WERI-Rb-1 (cell line): ENCODE results near the gene RHCG.
A peak's percentile ranks its signal among the peaks of the same experiment; 100 is the strongest.

Experiments
- DNase-seq: peaks from one replicate; pipeline ENCODE4 v3.0.0-alpha.2; 2020
- H3K27ac ChIP-seq: fragments of 250-450 bp; sonication (Bioruptor Pico); 2 replicates; pipeline ENCODE4 v1.5.1; 2020; ENCODE audit warnings: mild to moderate bottlenecking, moderate library complexity
- H3K27me3 ChIP-seq: fragments of 250-450 bp; sonication (Bioruptor Pico); 2 replicates; pipeline ENCODE4 v1.5.1; 2021; ENCODE audit warnings: mild to moderate bottlenecking, low read depth, moderate library complexity; ENCODE audit not compliant: insufficient read depth, severe bottlenecking
- H3K36me3 ChIP-seq: fragments of 250-450 bp; sonication (Bioruptor Pico); 2 replicates; pipeline ENCODE4 v1.5.1; 2020; ENCODE audit warnings: mild to moderate bottlenecking, moderate library complexity
- H3K4me3 ChIP-seq: 2 replicates; pipeline ENCODE4 v1.5.1; 2011; ENCODE audit warnings: low read depth, mild to moderate bottlenecking, control low read depth, low read length
- H3K9me3 ChIP-seq: fragments of 250-450 bp; sonication (Bioruptor Pico); 2 replicates; pipeline ENCODE4 v1.5.1; 2021; ENCODE audit warnings: mild to moderate bottlenecking, moderate library complexity; ENCODE audit not compliant: severe bottlenecking
- TF ChIP-seq, protein P1 (sequence below): IDR thresholded peaks from 2 replicates; pipeline ENCODE4 v1.5.1; 2011; ENCODE audit warnings: low read depth, mild to moderate bottlenecking, control low read depth, inconsistent platforms, low read length

The RHCG gene

DNA sequence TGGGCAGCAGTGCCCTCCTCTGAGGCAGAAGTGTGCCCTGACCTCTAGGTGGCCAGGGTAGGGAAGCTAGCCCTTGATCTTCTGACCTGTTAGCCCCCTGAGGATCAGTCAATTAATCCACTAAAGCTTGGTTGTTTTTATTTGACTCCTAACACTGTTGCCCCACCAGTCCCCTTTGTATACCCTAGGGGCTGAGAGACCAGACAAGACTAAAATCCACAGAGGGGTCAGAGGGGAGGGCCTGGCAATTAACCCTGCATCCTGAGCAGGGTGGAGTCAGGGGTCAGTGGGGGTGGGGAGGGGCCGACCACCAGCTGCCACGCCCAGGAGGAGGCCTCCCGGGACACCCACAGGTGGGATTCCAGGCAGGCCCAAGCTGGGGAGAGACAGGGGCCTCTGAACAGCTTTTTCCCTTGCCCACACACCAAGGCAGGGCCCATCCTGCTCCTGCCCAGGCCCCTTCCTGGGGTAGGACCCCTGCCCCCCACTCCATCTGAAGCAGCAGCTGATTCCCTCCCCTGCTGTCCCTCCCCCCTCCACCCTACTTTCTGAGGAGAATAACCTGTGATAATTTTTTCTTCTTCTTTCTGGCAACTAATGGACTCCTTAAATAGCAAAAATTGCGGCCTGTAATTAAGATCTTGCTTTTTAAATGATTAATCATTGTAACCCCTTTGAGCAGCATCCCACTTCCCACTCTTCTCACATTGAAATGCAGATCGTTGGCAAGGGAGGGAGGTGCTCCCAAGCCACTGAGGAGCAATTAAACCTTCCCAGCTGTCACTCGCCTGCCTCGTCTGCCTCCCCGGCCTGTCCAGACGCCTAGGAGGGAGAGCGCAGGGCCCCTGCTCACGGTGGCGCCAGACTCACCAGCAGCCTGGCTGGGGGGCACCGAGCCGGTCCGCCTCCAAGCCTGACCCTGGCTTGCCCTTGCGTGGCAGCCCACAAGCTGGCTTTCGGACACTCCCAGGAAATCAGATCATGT lies 51.9 kb downstream of the RHCG start:
- TF ChIP-seq, protein P1, sequence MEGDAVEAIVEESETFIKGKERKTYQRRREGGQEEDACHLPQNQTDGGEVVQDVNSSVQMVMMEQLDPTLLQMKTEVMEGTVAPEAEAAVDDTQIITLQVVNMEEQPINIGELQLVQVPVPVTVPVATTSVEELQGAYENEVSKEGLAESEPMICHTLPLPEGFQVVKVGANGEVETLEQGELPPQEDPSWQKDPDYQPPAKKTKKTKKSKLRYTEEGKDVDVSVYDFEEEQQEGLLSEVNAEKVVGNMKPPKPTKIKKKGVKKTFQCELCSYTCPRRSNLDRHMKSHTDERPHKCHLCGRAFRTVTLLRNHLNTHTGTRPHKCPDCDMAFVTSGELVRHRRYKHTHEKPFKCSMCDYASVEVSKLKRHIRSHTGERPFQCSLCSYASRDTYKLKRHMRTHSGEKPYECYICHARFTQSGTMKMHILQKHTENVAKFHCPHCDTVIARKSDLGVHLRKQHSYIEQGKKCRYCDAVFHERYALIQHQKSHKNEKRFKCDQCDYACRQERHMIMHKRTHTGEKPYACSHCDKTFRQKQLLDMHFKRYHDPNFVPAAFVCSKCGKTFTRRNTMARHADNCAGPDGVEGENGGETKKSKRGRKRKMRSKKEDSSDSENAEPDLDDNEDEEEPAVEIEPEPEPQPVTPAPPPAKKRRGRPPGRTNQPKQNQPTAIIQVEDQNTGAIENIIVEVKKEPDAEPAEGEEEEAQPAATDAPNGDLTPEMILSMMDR: peak; percentile 37
- Histone ChIP-seq H3K36me3 (no peaks in the 10 kb centered on the region), H3K27me3 (no peaks in the 10 kb centered on the region), H3K4me3 (no peak overlapping the region; the same call in 1 of the 2 replicates), H3K9me3 (no peaks in the 10 kb centered on the region), H3K27ac (peak overlapping the region; percentile 76)
- DNase-seq: peak; percentile 84

DNA sequence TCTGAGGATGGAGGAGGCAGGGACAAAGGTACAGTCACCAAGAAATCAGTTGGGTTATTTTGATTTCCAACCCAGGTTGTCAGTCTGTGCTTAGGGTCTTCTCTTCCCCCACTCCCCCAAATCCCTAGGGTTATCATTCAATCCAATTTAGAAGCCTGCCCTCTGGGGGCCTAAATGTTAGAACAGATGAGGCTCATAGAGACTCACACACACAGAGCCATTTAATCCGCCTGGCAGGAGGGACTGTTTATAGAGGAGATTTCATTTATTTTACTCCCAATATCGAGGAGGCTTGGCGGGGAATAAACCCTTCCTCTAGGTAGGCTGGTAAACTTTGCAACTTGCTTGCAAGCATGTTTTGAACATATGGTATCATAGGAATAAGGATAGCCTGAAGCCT lies 52.8 kb downstream of the RHCG start:
- Histone ChIP-seq H3K27me3 (no peaks in the 10 kb centered on the region), H3K27ac (peak overlapping the region; percentile 76), H3K36me3 (no peaks in the 10 kb centered on the region), H3K4me3 (no peak overlapping the region; the same call in 1 of the 2 replicates), H3K9me3 (no peaks in the 10 kb centered on the region)
- TF ChIP-seq, protein P1: 0 out of 2 replicates have a peak, but pooled peaks have one; percentile 1
- peak; percentile 35 for DNase-seq

DNA sequence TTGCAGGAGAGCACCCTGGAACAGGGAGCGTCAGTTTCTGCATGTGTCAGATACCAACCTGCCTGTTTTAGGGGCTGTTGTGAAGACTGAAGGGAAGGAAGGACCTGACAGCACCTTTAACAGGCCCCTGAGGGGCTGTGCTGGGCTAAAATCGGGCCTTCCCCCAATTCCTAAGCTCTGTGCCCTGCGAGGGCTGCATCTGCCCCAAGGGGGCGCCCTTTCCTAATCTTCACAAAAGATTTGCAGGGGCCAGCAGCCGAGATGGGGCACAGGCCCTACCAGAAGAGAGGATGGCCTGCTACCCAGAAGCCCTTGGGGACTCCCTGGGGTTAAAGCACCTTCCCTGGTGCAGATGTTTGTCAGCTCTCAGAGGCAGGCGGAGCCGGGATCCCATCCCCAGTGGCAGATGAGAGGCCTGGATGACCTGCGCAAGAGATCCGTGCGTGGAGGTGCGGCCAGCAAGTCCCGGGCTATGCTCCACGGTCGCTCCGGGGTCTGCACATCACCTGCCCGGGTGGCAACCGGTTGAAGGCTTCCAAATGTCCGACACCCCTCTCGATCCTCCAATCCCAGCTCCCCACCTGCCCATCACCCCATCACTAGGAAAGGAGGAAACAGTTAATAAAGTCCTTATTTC lies 53.6 kb downstream of the RHCG start:
- Histone ChIP-seq H3K9me3 (no peaks in the 10 kb centered on the region), H3K27ac (peak overlapping the region; percentile 76), H3K27me3 (no peaks in the 10 kb centered on the region), H3K4me3 (no peak overlapping the region), H3K36me3 (no peaks in the 10 kb centered on the region)
- TF ChIP-seq, protein P1: peak; percentile 79
- peak; percentile 89 for DNase-seq

DNA sequence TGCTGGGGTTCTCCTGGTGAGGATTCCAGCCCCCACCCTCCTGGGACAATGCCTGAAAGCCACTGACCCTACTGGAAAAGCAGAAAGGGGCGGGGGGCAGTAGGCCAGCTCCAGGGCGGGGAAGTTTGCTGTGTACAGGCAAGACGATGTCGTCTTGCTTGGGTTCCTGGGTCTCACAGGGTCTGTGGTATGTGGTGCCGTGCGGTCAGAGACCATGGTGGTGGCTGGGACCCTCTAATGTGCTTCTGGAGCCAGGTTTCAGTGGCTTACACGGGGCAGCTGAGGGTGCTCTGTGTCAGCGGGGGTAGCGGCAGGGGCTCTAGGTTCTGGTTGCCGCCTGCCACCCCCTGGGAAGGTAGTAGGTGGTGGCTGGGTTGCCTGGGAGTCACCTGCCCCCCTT lies 54.2 kb downstream of the RHCG start:
- Histone ChIP-seq H3K27ac (no peak overlapping the region), H3K9me3 (no peaks in the 10 kb centered on the region), H3K4me3 (no peak overlapping the region), H3K36me3 (no peaks in the 10 kb centered on the region), H3K27me3 (no peaks in the 10 kb centered on the region)
- TF ChIP-seq, protein P1: no peak
- DNase-seq: no peak

DNA sequence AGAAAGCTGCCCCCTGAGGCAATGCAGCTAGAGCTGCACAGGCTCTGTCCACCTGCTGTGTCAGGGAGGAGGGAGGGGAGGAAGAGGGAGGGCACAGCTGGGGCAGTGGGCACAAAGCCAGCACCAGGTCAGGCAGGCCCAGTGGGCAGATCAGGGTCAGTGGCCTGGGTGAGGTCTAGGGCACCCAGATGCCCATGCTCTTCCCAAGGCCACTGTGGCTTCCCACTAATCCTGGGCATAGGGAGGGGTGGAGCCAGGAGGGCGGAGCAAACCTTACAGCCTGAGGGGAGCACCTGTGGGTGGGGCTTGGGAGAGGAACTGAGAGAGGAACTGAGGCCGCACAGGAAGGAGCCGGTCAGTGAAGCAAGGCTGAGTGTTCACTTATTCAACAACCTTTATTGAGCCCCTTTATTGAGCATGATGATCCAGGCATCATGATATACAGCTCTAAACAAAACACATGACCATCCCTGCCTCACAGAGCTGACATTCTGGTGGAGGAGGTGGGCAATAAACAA lies 55.0 kb downstream of the RHCG start:
- no peaks in the 10 kb centered on the region for H3K27me3 ChIP-seq
- H3K27ac ChIP-seq: no peak overlapping the region
- no peak overlapping the region for H3K4me3 ChIP-seq
- no peaks in the 10 kb centered on the region for H3K36me3 ChIP-seq
- peak; percentile 42 for DNase-seq
- no peaks in the 10 kb centered on the region for H3K9me3 ChIP-seq
- TF ChIP-seq, protein P1: no peak
